SKM-1 treated with dmso at 0.1 percent for 144 hours (cell line): ENCODE measurements around the gene NRAP.

Experiments
- DNase-seq: peaks from one replicate; lab custom pipeline; 2025; ENCODE audit not compliant: unreplicated experiment; lab: John Stamatoyannopoulos, UW

The NRAP gene

DNA sequence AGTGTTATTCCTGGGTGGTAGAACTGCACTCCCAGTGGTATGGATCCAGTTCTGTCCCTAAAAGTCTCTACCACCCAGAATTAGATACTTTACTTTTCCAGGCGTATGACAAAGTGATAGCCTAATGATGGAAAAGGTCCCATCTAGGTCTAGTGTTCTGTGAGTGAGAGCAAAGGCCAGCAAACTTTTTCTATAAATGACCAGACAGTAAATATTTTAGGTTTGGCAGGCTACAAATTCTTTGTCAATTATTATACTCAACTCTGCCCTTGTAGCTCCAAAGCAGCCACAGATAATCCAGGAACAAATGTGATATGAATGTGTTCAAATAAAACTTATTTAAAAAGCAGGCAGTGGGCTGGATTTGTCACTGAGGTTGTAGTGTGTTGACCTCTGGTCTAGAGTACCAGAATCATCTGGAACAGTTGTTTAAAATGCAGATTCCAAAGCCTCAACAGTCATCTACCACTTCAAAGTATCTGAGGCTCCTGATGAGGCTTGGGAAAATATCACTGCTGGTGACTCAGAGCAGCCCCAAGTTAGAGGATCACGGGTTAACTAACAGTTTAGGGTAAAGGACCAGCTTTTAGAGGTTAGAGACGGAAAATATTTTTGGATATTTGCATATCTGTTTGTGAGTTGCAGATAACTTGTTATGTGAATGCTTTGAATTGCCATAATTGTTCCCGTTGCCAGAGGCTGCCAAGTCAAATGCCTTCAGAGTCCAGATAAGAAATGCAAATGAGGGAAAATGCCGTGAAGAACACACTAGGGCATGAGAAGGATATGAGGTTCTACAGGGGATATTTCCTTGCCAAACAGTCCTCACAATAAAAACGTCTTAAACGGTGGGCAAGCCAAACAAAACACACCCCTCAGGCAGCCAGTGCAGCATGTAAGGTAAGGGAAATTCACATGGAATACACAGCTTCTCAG lies 19.4 kb downstream of the NRAP start:
- DNase-seq = no peak

DNA sequence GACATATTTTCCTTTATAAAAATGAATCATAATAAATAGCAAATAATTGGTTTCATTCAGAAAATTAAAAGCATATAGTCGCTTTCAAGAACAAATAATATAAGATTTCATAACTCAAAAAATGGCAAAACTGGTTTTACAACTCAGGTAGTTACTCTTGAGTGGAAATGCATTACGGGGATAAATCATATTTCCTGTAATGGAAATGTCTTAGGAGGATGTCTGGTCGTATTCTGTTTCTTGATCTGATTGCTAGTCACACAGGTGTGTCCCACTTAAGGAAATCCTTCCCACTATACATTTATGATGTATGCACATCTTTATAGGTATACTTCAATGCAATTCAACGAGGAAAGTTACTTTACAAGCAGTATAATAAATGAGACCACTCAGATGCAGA lies 20.7 kb downstream of the NRAP start:
- no peak for DNase-seq

DNA sequence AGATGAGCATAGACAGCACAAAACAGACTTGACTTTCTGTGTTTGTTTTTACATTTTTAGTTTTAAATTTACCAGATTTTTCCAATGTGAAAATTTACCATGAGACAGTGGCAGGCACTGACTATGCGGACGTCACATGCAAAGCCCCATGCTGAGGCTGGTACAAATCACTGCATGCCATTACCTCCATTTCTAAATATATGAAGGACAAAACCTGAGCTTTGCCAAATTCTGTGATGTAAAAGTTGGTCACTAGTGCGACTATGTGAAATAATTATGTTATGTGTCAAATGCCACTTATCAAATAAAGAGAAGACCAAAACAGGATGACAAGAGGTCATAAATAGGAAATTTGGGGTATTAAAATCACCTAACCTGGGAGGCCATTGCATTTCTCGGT lies 22.1 kb downstream of the NRAP start:
- DNase-seq = no peak

DNA sequence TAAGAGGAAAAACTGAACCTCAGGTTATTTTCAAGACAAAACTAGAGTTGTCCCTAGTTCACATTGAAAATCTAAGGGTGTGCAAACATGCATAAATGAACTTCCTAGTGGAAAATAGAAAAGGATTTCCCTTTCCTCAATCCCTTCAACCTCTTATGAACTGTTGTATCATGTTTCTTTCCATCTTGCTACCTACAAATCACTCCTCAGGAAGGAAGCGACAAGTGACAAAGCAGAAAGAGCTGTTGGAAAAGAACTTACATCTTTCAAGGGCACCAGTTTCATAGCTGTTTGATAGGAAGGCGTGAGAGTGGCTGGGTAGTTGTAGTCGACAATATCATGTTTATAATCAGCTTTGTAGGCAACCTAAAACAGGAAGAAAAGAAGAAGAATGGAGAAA lies 23.9 kb downstream of the NRAP start:
- DNase-seq = no peak

DNA sequence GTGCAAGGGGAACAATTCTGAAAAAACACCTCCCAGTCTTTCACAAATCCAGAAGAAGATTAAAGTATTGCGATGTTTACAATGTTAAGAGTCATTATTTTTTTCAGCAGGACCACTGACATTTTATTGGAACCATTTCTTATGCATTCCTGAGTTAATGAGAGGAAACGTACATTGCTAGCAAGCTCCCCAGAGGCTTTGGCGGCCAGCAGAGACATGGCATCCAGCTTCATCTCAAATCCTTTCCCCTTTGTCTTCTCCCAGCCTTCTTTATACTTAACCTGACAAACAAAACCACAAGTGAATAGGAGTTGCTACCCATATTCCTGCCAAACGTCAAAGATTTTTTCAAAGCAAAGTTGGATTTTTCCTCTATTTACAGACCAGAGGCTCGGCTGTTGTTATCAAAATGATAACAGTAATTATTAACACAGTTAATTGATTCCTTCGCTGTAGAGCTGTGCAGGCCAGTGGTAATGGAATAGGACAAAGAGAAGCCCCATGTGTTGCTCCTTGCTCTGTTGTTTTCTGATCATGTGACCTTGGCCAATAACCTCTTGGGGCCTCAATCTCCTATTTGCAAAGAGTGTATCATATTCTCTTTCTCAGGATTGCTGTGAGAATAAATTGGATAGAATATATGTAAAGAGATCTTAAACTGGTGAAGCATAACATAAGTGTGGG lies 32.0 kb downstream of the NRAP start:
- DNase-seq = no peak

DNA sequence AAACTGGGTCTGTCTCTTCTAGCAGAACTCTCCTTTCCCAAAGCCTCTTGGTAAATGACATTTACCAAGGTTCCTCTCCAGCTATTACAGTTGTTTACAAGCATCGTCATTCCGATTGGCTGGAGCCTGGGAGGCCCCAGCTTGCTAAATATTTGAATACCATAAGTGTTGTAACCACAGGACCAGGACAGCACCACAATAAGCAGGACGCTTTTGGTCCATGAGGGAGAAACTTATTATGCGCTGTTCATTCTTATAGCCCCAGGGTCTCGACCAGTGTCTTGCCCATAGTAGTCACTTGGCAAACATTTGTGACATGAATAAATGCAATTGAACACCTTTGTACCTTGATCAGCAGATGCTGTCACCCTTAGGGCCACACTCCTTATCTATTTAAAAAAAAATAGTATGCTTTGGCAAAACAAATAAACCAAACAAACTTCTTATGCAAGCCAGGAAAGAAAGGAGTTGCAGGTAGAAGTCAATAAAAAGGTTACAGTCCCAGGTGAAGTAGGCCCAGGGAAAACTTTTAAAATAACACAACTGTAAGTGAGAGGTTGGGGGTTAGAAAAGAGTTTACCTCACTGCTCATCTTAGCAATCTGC lies 32.8 kb downstream of the NRAP start:
- DNase-seq = no peak

DNA sequence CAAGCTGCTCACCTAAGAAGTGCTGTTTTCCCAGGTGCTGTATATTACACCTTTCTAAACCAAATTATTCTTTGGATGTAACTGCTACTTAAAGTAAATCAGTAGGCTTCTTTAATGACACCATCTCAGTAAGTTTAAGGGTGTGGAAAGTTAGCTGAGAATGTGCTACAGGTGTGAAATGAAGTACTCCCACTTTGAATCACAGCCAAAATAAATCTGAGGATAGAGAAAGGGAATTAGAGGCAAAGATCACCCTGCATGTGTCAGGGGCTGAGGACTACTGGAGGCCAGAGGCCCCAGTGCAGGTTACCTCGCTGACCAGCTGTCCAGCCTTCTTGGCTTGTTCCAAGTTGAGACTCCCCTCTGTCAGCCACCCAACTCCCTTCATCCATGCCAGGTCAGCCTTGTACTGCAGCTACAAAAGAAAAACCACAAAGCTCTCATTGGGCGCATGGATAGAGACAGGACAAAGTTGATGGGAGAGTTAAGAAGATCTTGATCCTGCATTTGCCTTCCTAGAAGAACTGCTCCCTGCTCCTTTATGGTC lies 35.2 kb downstream of the NRAP start:
- DNase-seq = no peak

DNA sequence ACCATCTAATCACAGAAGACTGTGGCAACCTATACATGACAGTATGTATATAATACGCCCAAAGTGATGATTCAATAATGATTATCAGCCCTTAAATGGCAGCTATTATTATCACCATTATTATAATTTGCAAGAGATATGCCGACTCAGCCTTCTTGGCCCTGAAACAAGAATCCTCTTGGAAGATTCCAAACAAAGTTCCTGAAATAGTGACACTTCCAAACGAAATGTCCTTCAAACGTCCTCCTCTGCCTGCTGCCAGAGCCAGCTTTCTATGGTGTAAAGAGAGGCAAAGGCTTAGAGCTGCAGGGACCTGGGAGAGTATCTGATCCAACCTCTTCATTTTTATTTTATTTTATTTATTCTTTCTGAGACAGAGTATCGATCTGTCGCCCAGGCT lies 36.0 kb downstream of the NRAP start:
- no peak for DNase-seq

DNA sequence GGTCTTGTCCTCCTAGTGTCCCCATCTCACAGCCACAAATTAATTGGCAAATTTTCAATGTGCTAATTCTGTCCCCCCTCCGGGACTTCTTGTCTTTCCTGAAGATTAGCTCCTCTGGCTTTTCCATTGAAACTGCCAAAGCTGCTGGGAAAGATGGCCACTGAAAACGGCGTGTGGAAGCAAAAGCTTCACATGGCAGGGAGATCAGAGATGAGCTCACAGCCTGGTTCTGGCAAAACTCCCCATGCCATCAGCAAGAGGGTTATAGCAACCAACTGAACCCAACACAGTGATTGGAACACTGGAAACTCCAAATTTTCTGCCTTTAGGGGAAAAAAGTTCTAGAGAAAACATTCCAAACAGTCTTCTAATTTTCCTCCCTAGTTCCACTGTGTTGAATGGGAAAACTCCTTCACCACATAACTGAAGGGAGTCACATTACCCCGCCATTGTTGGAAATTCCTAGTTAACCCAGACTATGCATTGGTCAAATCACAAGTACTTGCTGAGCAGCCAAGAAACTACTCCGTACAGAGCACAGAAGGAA lies 37.0 kb downstream of the NRAP start:
- DNase-seq = no peak

DNA sequence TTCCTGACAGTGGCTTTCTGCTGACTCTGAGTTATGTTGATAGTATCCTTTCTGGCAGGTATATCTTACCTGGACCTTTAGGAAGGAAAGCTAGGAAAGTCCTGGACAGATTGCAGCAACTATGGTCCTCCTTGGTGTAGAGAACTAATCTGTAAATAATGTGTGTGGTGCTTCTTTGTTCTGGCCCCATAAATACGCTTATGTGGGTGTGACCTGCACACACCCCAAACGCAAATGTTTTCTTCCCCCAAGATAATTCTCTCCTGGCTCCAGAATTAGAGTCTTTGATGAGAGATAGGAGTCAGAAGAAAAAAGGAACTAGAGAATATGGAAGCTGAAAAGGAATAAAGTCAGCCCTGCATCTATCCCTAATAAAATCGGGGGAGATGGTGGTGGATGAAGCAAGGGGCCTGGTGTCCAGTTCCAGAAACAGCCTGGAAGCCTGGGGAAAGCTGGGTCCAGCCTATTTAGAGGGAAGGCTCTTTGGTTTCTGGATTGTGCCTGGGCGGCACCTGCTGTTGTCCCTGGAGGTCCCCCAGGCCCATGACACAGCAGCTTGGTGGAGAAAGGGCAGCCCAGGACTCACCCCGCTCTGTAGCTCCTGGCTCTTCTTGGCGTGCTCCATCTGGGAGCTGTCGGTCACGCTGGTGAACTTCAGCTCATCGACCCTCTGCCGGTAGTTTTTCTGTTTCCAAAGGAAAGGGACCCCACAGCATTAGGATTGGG lies 38.2 kb downstream of the NRAP start:
- no peak for DNase-seq

DNA sequence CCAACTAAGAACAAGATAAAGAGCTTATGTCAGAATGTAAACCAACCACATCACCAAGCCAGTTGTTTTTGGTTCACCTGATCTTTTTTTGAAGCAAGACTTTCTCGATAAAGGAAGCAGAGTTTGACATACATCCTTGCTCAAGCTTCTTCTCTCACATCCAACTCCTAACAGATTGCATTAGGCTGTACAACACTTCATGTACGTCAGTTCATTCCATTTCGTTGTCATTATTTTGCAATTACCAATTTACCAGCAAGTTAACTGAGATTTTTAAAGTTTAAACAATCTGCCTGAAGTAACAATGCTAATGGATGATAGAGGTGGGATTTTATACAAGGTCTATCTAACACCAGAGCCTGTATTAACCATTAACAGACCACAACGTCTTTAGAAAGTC lies 41.0 kb downstream of the NRAP start:
- no peak for DNase-seq

DNA sequence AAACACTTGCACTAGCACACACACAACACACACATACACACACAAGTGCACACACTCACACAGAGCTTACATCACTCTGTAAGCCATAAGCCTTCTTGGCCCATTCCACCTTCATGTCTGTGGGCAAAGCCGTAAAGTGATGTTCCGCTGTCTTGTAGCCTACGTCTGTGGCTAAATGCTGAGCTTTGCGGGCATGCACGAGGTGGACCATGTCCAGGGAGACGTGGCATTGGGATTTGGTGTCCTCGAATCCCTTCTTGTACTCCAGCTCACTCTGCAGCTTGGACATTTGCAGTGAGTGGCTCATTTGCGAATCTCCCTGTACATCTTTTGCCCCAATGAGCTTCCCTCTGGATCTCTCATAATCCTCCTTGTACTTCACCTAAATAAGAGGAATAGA lies 42.0 kb downstream of the NRAP start:
- DNase-seq = no peak

DNA sequence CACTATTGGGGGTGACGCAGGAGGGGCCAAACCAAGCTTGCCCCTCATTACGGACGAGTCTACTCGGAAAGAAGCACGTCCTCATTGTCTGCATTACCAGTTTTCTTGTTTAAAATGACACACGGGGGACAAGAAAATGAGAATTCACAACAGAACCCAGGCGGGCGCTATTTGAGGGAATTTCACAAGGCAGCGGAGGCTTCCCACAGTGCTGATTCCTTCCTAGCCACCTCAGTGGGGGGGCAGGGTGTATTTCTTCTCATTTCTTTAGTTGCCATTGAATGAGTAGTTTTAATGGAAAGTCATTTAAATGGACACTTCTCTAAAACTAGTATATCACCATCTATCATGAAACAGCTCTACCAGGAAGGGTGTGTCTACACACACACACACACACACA lies 42.9 kb downstream of the NRAP start:
- no peak for DNase-seq

DNA sequence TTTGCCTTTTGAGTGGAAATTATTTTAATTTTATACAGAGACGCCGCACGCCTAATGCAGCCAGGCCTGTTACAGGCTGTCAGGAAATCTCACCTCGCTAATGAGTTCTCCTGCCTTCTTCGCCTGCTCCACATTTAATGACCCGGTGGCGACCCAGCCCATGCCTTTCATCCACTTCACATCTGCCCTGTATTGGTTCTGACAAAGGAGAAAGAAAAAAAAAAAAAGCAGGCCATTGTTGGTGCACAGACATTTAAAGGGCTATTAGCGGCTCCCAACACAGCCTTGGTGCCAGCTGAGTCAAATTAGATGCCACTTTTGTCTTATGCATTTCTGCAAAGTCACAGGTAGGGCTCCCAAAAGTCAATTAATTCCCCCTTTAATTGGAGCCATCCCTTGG lies 43.3 kb downstream of the NRAP start:
- DNase-seq = no peak

DNA sequence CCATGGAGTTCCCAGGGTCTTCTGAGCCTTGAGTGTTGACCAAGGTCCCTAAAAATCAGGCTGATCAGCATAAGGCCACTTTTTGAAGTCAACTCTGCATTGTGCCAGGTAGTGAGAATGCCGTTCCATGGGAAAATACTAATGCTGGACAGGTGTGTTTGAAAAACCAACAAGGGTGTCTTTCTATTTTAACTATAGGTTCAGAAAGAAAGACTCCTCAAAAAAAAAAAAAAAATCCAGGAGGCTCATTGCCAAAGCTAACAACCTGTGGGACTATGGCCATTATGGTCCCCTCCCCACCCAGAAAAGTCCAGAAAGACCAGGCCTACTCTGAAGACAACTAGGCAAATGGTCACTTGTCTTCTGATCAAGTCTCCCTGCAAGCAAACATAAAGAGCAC lies 44.4 kb downstream of the NRAP start:
- DNase-seq = no peak

DNA sequence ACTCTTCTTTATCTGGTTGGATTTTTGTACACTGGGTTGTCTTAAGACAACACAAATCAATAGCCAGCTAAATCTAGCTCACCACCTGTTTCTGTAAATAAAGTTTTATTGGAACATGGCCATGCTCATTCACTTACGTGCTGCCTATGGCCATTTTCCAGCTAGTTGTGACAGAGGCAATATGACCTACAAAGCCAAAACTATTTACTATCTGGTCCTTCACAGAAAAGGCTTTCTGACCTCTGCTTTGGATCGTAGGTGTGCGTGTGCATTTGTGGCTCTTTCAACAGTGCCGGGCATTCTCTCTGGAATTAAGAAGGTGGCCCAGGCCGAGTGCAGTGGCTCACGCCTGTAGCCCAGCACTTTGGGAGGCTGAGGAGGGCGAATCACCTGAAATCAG lies 45.5 kb downstream of the NRAP start:
- no peak for DNase-seq

DNA sequence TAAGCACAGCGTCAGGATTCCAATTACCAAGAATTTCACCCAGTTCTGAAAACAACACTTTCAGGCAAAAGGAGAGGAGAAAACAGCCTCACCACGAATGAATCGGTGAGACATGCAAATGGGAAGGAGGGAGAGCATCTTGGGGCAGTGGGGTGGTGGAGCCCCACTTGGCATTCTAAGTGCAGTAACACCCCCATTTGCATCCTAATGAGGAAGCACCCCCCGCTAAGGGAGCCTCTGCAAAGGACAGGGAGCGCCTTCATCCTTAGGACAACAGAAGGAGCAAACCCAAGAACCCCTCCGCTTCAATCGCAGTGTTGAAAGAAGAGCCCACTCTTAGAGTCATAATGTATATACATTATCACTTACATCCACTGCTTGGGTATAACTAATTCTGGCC lies 46.8 kb downstream of the NRAP start:
- no peak for DNase-seq

DNA sequence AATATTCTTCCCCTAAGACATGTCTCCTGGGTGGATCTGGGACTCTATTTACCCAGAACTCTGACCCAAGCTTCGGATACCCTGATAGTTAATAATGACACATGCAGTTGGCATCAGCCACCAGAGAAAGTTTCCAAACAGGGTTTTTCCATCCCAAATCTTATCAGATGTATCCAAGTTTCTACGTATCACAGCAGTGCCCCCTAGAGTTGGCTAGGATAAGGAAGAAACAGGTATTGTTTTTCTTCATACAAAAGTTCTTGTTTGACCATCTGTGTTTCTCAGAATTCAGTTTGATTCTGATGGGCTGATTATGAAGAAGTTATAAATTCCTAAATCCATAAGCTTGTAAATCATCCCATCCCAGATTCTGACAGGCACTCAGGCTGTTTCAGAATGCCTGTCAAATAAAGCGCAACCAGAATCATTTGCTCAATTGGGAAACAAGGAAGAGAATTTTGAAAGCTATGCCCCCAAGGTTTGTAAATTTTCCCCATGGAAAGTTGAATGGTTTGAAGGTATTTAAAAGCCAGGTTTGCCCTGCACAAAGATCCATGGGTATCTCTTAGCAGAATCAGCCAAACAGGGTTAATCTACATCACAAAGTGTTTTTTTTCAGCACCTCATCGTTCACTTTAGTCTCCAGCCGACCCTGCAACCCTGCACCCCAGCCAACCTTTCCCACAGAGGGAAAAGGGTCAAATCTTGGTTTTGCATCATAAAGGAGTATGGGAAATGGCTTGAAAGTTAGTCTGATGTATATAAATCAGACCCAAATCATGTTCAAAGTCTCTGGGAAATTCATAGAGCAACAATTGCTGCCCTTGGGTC lies 47.4 kb downstream of the NRAP start:
- no peak for DNase-seq

DNA sequence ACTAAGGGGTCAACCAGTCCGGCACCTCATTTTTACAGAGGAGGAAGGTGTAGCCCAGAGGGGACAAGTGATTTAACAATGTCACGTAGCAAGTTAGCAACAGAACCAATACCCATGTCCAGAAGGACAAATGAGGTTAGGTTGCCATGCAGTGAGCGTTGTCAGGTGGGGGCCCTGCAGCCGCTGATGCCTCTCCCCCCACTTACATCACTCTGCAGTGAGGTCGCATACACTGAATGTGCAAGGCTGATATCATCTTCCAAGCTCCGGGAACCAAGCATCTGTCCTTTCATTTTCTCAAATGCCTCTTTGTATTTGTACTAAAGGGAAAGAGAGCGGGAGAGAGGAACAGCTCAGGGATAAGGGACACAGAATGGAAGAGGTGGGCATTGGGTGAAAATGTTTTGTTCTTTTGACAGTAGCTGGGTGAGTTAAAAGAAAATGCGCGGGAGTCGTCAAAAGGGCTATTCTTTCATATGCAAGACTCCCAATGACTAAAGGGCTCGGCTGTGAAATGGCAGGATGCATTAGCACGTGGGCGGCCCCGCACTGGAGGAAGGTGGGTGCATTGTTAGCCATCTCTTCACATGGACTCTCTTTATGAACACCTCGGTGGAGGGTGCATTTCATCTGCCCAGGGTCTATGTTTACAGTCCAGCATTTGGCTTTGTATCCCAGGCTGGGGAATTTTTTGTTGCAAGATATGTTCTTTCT lies 49.7 kb downstream of the NRAP start:
- DNase-seq = no peak
